Lung (tissue), 12 donors: Measurements from ENCODE around the gene PSPC1. TPM values are rescaled to one million over a fixed set of nuclear protein-coding genes. Genes with fewer than 3 reads are reported as not detected.

Experiments used
- ATAC-seq: fragments of 200-7000 bp; cut with Tn5 transposase; one replicate; pipeline ENCODE4 v1.9.1; 2020; ENCODE audit warnings: moderate number of reproducible peaks; ENCODE audit not compliant: insufficient read depth, low FRiP score
- DNase-seq, 3 donors: peaks; one replicate each; pipeline ENCODE4 v3.0.0-alpha.2; 2013 to 2017
- H3K27ac ChIP-seq, 2 donors: one replicate each; pipeline ENCODE4 v1.5.1; 2013; ENCODE audit warnings: mild to moderate bottlenecking in 2 of 2, moderate library complexity in 2 of 2, control low read depth in 1 of 2, inconsistent platforms in 1 of 2, low read depth in 1 of 2, low read length in 1 of 2
- H3K27me3 ChIP-seq, 3 donors: one replicate each; pipeline ENCODE4 v1.5.1; 2013; ENCODE audit warnings: low read length in 2 of 3; ENCODE audit not compliant: control insufficient read depth in 3 of 3, insufficient read depth in 3 of 3
- H3K36me3 ChIP-seq, 4 donors: one replicate each; pipeline ENCODE4 v1.5.1; 2013; ENCODE audit warnings: low read length in 4 of 4, mild to moderate bottlenecking in 1 of 4, moderate library complexity in 1 of 4; ENCODE audit not compliant: control insufficient read depth in 4 of 4, insufficient read depth in 4 of 4
- H3K4me1 ChIP-seq, 5 donors: one replicate each; pipeline ENCODE4 v1.5.1; 2013; ENCODE audit warnings: low read length in 5 of 5, mild to moderate bottlenecking in 2 of 5, moderate library complexity in 1 of 5; ENCODE audit not compliant: control insufficient read depth in 5 of 5, insufficient read depth in 5 of 5
- H3K4me3 ChIP-seq: one replicate; pipeline ENCODE4 v1.5.1; 2013; ENCODE audit warnings: mild to moderate bottlenecking, control low read depth, moderate library complexity
- H3K9ac ChIP-seq, 2 donors: one replicate each; pipeline ENCODE4 v1.5.1; 2013; ENCODE audit warnings: low read length in 2 of 2, control low read depth in 1 of 2; ENCODE audit not compliant: insufficient read depth in 1 of 2
- H3K9me3 ChIP-seq, 4 donors: one replicate each; pipeline ENCODE4 v1.5.1; 2013; ENCODE audit warnings: low read length in 3 of 4, mild to moderate bottlenecking in 1 of 4, moderate library complexity in 1 of 4; ENCODE audit not compliant: control insufficient read depth in 4 of 4, insufficient read depth in 3 of 4
- CTCF ChIP-seq: IDR thresholded peaks from 2 replicates; pipeline ENCODE4 v1.5.1; 2012; ENCODE audit warnings: mild to moderate bottlenecking; ENCODE audit errors: control extremely low read depth, extremely low read depth
- WGBS, 2 donors: extraction: QIAGEN DNeasy Blood & Tissue Kit; methylation state at CpG; one replicate each; pipeline ENCODE4 v1.1.7; 2013; 5-methylcytosine and 5-hydroxymethylcytosine counted together
- polyA plus RNA-seq, 2 donors: library from polyadenylated mRNA; stranded (reverse); fragments of 200-250 nt; gene quantifications; one replicate each; pipeline ENCODE4 v1.2.1, GENCODE V29; 2013
- total RNA-seq, 2 donors: library from RNA; depleted of rRNA in 1 of 2; stranded (reverse); fragments of >200 nt in 1 of 2; gene quantifications; one replicate each; pipeline ENCODE4 v1.2.1, GENCODE V29; 2014 to 2021
- donor health status: control.
- donor health status: control.
- donor health status: Bipolar disorder and iron deficiency.
- donor health status: healthy.
- donor health status: DM: yes; HTN: yes; CAD: no.

The PSPC1 gene
- total and polyA plus RNA-seq, 4 donors, result 23.5 to 103 (median 39.6) TPM

- no peaks in the 10 kb centered on the region for H3K9me3 ChIP-seq
- no peak for DNase-seq
- H3K36me3 ChIP-seq, result peaks cover 28 to 53% (median 35%) of the 10 kb centered on the region in 4 donors
- H3K9ac ChIP-seq, result no peak overlapping the region
- H3K4me1 ChIP-seq, result no peaks in the 10 kb centered on the region
- no peak for ATAC-seq
- H3K27ac ChIP-seq, result no peak overlapping the region
- H3K27me3 ChIP-seq, result no peaks in the 10 kb centered on the region
- TF ChIP-seq CTCF, result no peak
- H3K4me3 ChIP-seq, result no peak overlapping the region
- 81 to 82% methylated on average over 14 of the region's 14 CpGs for WGBS, 2 donors
These were observed 118.1 kb downstream of the PSPC1 start for GRCh38 chr13:19664481-19665230.

- no peaks in the 10 kb centered on the region for H3K9me3 ChIP-seq
- H3K4me1 ChIP-seq, result no peaks in the 10 kb centered on the region
- no peaks in the 10 kb centered on the region for H3K27me3 ChIP-seq
- WGBS, 2 donors, result 93 to 94% methylated on average over 13 of the region's 13 CpGs
- ATAC-seq (no peak), DNase-seq (no peak)
- H3K4me3 ChIP-seq, result no peak overlapping the region
- H3K27ac ChIP-seq, result no peak overlapping the region
- no peak for TF ChIP-seq CTCF
- peaks cover 28 to 46% (median 33%) of the 10 kb centered on the region in 4 donors for H3K36me3 ChIP-seq
- H3K9ac ChIP-seq, result no peak overlapping the region
These were observed 119.2 kb downstream of the PSPC1 start for GRCh38 chr13:19663416-19663979.

GRCh38 chr13:19661561-19661960, 121.2 kb downstream of the PSPC1 start:
- no peak for DNase-seq

More at GRCh38 chr13:19661561-19661960, 121.2 kb downstream of the PSPC1 start:
- Histone ChIP-seq H3K4me3 (no peak overlapping the region), H3K9me3 (no peaks in the 10 kb centered on the region), H3K27me3 (no peaks in the 10 kb centered on the region), H3K27ac (no peak overlapping the region), H3K9ac (no peak overlapping the region), H3K4me1 (no peaks in the 10 kb centered on the region), H3K36me3 (peaks cover 19 to 43% (median 30%) of the 10 kb centered on the region in 4 donors)
- no peak for TF ChIP-seq CTCF
- WGBS, 2 donors, result 94 to 97% methylated on average over 15 of the region's 15 CpGs
- no peak for ATAC-seq
